Mucosa of rectum (tissue), 2 donors: ENCODE results near the gene NIPBL.
A peak's percentile ranks its signal among the peaks of the same experiment; 100 is the strongest.
"Not testable (repeated sequence)": the region's sequence is repeated elsewhere in the genome, so short reads cannot be mapped to it uniquely, and the experiment has no call there.

Experiments used
- H3K27ac ChIP-seq, 2 donors: one replicate each; pipeline ENCODE4 v1.7.0; 2013; ENCODE audit warnings: inconsistent platforms in 2 of 2, low read depth in 2 of 2, low read length in 2 of 2
- H3K27me3 ChIP-seq, 2 donors: one replicate each; pipeline ENCODE4 v1.7.0; 2013; ENCODE audit warnings: low read length in 2 of 2; ENCODE audit not compliant: control insufficient read depth in 2 of 2, insufficient read depth in 2 of 2
- H3K36me3 ChIP-seq, 2 donors: one replicate each; pipeline ENCODE4 v1.7.0; 2013; ENCODE audit warnings: low read length in 2 of 2; ENCODE audit not compliant: control insufficient read depth in 2 of 2, insufficient read depth in 2 of 2
- H3K4me1 ChIP-seq, 2 donors: one replicate each; pipeline ENCODE4 v1.7.0; 2013; ENCODE audit warnings: low read length in 2 of 2, mild to moderate bottlenecking in 1 of 2; ENCODE audit not compliant: control insufficient read depth in 2 of 2, insufficient read depth in 2 of 2
- H3K4me3 ChIP-seq, 2 donors: one replicate each; pipeline ENCODE4 v1.7.0; 2013; ENCODE audit warnings: low read length in 2 of 2
- H3K9ac ChIP-seq, 2 donors: one replicate each; pipeline ENCODE4 v1.7.0; 2013; ENCODE audit warnings: low read length in 2 of 2, low read depth in 1 of 2, mild to moderate bottlenecking in 1 of 2
- H3K9me3 ChIP-seq, 2 donors: one replicate each; pipeline ENCODE4 v1.7.0; 2013; ENCODE audit warnings: low read length in 2 of 2; ENCODE audit not compliant: control insufficient read depth in 2 of 2
- donor health status: healthy.
- donor health status: Normal muscosa, but diverticular disease.

Gene NIPBL, protein sequence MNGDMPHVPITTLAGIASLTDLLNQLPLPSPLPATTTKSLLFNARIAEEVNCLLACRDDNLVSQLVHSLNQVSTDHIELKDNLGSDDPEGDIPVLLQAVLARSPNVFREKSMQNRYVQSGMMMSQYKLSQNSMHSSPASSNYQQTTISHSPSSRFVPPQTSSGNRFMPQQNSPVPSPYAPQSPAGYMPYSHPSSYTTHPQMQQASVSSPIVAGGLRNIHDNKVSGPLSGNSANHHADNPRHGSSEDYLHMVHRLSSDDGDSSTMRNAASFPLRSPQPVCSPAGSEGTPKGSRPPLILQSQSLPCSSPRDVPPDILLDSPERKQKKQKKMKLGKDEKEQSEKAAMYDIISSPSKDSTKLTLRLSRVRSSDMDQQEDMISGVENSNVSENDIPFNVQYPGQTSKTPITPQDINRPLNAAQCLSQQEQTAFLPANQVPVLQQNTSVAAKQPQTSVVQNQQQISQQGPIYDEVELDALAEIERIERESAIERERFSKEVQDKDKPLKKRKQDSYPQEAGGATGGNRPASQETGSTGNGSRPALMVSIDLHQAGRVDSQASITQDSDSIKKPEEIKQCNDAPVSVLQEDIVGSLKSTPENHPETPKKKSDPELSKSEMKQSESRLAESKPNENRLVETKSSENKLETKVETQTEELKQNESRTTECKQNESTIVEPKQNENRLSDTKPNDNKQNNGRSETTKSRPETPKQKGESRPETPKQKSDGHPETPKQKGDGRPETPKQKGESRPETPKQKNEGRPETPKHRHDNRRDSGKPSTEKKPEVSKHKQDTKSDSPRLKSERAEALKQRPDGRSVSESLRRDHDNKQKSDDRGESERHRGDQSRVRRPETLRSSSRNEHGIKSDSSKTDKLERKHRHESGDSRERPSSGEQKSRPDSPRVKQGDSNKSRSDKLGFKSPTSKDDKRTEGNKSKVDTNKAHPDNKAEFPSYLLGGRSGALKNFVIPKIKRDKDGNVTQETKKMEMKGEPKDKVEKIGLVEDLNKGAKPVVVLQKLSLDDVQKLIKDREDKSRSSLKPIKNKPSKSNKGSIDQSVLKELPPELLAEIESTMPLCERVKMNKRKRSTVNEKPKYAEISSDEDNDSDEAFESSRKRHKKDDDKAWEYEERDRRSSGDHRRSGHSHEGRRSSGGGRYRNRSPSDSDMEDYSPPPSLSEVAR (N-terminal part only)

DNA sequence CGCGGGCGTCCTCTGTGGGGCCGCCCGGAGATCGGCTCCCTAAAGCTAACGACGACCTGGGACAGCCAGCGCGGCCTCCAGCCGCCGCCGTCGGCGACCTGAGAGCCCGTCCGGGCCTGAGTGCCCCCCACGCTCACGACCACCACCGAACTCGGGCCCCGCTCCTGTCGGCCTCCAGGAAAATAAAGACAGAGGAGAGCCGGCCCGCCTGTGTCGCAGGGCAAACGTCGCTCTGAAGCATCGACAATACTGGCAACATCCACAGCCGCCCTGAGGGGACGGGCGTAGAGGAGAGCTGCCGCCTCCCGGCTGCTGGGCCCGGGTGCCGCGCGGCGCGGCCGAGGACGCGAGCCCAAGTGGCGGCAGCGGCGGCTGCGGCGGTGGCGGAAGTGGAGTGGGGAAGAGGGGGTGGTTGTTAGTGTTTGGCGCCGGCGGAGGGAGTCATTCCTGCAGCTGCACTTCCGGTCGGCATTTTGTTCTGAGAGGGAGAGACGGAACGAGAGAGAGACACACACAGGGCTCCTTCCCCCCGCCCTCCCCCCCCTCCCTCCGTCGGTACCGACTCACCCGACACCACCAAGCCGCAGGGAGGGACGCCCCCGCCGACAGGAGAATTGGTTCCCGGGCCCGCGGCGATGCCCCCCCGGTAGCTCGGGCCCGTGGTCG is at the start of gene NIPBL:
NIPBL (plus strand) TSS at position 471 of the 666 bp plus-strand sequence. CDS start 76,928 bp downstream, outside the sequence.
- H3K27ac ChIP-seq: peak within 1 kb of the TSS; percentile 97 to 98
- H3K9ac ChIP-seq: peak within 1 kb of the TSS; percentile 96 to 97
- no peaks in the 10 kb centered on the region for H3K9me3 ChIP-seq
- H3K36me3 ChIP-seq: no peaks in the 10 kb centered on the region
- H3K4me1 ChIP-seq: peaks cover 21 to 22% of the 10 kb centered on the region in 2 donors
- no peaks in the 10 kb centered on the region for H3K27me3 ChIP-seq
- peak within 1 kb of the TSS; percentile 96 to 99 for H3K4me3 ChIP-seq

DNA sequence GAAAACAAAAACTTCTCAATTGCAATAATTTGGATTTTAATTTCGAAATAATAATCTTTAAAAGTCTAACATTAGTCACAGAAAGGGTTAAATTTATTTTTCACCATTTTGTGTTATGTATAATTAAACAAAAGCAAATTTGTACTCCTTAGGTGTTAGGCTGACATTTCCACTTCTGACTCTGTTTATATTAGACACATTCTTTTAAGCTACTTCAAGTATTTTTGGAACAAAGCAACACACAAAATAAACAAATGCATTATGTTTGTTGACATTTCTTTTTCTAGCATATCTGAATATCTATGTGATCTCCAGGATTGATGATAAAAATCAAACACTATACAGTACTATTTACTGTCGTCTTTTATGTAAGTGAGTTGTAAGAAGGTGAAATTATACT is 44.3 kb upstream of the NIPBL start:
- H3K9ac ChIP-seq: no peak overlapping the region
- H3K27ac ChIP-seq: no peak overlapping the region
- no peaks in the 10 kb centered on the region for H3K4me1 ChIP-seq
- H3K9me3 ChIP-seq: no peaks in the 10 kb centered on the region
- H3K27me3 ChIP-seq: no peaks in the 10 kb centered on the region
- no peak overlapping the region for H3K4me3 ChIP-seq
- H3K36me3 ChIP-seq: no peaks in the 10 kb centered on the region

DNA sequence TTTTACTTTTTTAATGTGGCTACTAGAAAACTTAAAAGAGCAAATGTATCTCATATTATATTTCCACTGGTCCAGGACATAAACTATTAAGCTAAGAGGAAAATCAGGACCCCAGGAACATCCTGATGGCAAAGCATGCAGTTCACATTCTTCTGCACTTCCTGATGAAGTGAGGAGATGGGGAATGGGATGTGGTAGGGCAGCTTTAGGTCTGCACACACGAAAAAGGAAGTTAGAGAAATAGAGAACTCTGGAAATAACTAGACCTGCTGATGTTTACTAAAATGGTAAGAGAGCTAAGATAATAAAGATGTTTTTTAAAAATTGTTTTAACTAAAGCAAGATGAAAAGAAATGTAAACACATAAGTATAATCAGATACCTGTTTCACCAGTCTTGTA is 39.7 kb upstream of the NIPBL start:
- Histone ChIP-seq H3K4me3 (no peak overlapping the region), H3K36me3 (no peaks in the 10 kb centered on the region), H3K9me3 (no peaks in the 10 kb centered on the region), H3K4me1 (no peaks in the 10 kb centered on the region), H3K27me3 (no peaks in the 10 kb centered on the region), H3K27ac (no peak overlapping the region), H3K9ac (no peak overlapping the region)

DNA sequence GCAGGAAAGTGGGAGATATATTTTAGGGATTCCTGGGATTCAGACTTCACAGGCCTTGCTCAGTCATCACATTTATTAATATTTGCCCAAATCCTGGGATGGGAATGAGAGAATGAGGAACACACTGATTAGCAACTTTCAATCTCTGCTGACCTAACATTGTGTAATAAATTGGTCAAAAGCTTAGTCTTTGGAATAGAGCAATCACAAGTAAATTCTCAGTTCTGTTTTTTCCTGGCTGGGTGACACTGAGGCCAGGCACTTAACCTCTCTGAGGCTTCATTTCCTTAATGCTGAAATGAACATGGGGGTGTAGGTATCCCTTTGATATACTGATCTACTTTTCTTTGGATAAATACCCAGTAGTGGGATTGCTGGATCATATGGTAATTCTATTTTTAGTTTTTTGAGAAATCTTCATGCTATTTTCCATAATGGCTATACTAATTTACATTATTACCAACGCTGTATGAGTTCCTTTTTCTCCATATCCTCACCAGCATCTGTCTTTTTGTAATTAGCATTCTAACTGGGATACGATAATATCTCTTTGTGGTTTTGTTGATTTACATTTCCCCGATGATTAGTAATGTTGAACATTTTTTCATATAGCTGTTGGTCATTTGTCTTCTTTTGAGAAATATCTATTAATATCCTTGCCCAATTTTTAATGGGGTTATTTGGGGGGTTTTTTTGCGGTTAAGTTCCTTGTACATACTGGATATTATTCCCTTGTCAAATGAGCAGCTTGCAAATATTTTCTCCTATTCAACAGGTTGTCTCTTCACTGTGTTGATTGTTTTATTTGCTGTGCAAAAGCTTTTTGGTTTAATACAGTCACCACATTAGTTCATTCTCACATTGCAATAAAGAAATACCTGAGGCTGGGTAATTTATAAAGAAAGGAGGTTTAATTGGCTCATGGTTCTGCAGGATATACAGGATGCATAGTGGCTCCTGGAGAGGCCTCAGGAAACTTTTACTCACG is 36.8 kb upstream of the NIPBL start:
- Histone ChIP-seq H3K9me3 (no peaks in the 10 kb centered on the region), H3K36me3 (no peaks in the 10 kb centered on the region), H3K9ac (no peak overlapping the region), H3K27me3 (no peaks in the 10 kb centered on the region), H3K4me3 (no peak overlapping the region), H3K4me1 (no peaks in the 10 kb centered on the region), H3K27ac (no peak overlapping the region)

DNA sequence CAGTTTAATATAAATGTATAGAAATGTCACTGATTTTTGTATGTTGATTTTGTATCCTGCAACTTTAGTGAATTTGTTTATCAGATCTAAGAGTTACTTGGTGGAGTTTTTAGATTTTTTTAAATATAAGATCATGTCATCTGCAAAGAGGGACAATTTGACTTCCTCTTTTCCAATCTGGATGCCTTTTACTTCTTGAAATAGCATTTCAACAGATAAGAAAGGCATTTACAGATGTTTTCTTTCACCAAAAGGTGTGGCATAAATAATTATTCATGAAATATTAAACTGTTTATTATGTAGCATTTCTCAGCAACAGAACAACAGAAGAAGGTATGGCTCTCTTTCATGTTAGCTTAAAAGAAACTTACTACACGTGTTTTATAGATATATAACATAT is 34.9 kb upstream of the NIPBL start:
- Histone ChIP-seq H3K36me3 (no peaks in the 10 kb centered on the region), H3K4me1 (no peaks in the 10 kb centered on the region), H3K27me3 (no peaks in the 10 kb centered on the region), H3K9me3 (no peaks in the 10 kb centered on the region), H3K9ac (no peak overlapping the region), H3K4me3 (no peak overlapping the region), H3K27ac (no peak overlapping the region)

DNA sequence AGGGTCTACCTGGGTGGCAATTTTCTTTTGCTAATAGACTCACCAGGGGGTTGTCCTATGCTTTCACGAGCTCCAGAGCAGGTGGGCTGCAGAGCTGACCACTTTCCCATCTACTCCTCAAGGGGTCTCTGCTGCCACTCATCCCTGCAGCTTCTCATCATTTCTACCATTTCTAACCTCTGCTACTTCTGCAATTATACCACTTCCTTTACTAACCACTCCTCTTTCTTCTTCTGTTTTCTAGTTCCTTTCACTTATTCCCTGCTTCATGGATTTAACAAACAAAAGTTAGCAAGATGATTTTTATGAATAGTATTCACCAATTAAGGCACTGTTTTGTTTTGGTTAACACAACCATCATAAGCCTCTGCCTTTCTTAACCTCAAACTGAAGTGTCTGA is 34.5 kb upstream of the NIPBL start:
- Histone ChIP-seq H3K36me3 (no peaks in the 10 kb centered on the region), H3K4me3 (no peak overlapping the region), H3K4me1 (no peaks in the 10 kb centered on the region), H3K27ac (no peak overlapping the region), H3K27me3 (no peaks in the 10 kb centered on the region), H3K9me3 (no peaks in the 10 kb centered on the region), H3K9ac (no peak overlapping the region)

DNA sequence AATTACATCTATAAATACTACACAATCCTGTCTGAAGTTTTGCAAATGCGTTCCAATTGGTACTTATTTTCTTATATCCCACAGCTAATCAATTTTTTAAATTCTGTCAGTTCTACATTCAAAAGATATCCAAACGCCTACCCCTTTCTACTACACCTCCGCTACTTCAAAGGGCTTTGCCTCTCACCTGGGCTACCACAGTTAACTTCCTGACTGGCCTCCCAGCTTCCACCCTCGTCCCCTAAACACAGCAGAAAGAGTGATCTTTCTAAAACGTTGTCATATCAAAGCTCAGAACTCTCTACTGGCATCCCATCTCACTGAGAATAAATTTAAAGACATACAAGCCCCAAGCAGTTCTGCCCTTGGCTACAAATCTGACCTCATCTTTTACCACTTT is 32.3 kb upstream of the NIPBL start:
- H3K27ac ChIP-seq: no peak overlapping the region
- H3K9ac ChIP-seq: no peak overlapping the region
- no peak overlapping the region for H3K4me3 ChIP-seq
- no peaks in the 10 kb centered on the region for H3K9me3 ChIP-seq
- H3K36me3 ChIP-seq: no peaks in the 10 kb centered on the region
- no peaks in the 10 kb centered on the region for H3K4me1 ChIP-seq
- H3K27me3 ChIP-seq: no peaks in the 10 kb centered on the region

DNA sequence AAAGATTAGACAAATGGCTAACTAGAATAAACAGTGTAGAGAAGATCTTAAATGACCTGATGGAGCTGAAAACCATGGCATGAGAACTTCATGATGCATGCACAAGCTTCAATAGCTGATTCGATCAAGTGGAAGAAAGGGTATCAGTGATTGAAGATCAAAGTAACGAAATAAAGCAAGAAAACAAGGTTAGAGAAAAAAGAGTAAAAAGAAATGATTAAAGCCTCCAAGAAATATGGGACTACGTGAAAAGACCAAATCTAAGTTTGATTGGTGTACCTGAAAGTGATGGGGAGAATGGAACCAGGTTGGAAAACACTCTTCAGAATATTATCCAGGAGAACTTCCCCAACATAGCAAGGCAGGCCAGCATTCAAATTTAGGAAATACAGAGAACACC is 28.0 kb upstream of the NIPBL start:
- H3K4me3 ChIP-seq, H3K27ac ChIP-seq, H3K9me3 ChIP-seq, H3K27me3 ChIP-seq, H3K9ac ChIP-seq, H3K4me1 ChIP-seq, H3K36me3 ChIP-seq: not testable (repeated sequence)

DNA sequence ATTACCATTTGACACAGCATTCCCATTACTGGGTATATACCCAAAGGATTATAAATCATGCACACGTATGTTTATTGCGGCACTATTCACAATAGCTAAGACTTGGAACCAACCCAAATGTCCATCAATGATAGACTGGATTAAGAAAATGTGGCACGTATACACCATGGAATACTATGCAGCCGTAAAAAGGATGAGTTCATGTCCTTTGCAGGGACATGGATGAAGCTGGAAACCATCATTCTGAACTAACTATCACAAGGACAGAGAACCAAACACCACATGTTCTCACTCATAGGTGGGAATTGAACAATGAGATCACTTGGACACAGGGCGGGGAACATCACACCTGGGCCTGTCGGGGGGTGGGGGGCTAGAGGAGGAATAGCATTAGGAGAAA is 23.7 kb upstream of the NIPBL start:
- not testable (repeated sequence) for H3K9me3 ChIP-seq, H3K27ac ChIP-seq, H3K4me3 ChIP-seq, H3K36me3 ChIP-seq, H3K27me3 ChIP-seq, H3K4me1 ChIP-seq, H3K9ac ChIP-seq
